GM18868 (cell line): Measurements from ENCODE around the gene IVL.

Source experiments
- ATAC-seq: cut with Tn5 transposase; IDR thresholded peaks from one replicate; pipeline ENCODE4 v1.9.1; 2021; ENCODE audit warnings: mild to moderate bottlenecking, moderate library complexity; ENCODE audit not compliant: unreplicated experiment

The IVL gene, protein sequence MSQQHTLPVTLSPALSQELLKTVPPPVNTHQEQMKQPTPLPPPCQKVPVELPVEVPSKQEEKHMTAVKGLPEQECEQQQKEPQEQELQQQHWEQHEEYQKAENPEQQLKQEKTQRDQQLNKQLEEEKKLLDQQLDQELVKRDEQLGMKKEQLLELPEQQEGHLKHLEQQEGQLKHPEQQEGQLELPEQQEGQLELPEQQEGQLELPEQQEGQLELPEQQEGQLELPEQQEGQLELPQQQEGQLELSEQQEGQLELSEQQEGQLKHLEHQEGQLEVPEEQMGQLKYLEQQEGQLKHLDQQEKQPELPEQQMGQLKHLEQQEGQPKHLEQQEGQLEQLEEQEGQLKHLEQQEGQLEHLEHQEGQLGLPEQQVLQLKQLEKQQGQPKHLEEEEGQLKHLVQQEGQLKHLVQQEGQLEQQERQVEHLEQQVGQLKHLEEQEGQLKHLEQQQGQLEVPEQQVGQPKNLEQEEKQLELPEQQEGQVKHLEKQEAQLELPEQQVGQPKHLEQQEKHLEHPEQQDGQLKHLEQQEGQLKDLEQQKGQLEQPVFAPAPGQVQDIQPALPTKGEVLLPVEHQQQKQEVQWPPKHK

DNA sequence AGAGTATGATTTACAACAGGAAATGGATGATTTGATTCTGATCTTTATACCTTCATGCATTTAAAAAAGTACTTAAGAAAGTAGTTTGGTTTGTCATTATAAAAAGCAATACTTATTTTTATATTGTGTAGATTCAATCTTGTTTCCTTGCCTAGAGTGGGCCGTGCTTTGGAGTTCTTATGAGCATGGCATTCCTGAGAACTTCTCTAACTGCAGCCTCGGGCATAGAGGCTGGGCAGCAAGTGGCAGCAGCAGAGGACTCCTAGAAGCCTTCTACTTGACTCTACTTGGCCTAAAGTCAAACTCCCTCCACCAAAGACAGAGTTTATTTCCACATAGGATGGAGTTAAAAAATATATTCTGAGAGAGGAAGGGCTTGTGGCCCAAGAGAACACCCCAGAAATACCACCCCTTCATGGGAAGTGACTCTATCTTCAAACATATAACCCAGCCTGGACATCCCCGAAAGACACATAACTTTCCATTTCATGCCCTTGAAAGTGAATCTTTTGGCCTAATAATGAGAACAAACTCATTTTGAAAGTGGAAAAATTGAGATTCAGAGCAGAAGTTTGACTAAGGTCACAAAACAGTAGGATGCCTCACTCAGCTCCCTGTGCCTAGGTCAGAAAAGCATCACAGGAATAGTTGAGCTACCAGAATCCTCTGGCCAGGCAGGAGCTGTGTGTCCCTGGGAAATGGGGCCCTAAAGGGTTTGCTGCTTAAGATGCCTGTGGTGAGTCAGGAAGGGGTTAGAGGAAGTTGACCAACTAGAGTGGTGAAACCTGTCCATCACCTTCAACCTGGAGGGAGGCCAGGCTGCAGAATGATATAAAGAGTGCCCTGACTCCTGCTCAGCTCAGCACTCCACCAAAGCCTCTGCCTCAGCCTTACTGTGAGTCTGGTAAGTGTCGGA lies at the start of gene IVL:
TSS of gene IVL (plus strand) at position 861 of the 916 bp plus-strand sequence. CDS start 1,252 bp downstream, outside the sequence.
- peak; percentile 49 for ATAC-seq

DNA sequence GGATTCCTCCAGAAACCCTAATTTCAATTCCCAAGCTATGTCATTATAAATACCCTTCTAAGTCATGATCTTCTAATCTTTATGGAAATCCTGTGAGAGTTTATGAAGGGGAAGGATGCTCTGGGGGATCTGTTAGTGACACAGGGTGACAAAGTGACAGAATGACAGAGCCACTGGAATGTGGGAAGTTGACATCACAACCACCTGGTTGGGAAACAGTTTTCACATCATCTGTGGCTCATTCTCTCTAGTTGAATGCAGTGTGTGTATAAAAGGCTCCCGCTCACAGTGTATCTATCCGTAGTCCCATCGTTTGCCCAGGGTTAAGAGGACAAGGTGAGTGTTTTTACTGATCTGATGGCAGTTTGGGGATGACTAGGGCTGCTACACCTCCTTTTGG lies 48.6 kb upstream of the IVL start, which contains the start of gene LCE7A:
TSS of gene LCE7A (plus strand) at position 301 of the 400 bp plus-strand sequence. CDS start 702 bp downstream, outside the sequence.
- no peak for ATAC-seq

DNA sequence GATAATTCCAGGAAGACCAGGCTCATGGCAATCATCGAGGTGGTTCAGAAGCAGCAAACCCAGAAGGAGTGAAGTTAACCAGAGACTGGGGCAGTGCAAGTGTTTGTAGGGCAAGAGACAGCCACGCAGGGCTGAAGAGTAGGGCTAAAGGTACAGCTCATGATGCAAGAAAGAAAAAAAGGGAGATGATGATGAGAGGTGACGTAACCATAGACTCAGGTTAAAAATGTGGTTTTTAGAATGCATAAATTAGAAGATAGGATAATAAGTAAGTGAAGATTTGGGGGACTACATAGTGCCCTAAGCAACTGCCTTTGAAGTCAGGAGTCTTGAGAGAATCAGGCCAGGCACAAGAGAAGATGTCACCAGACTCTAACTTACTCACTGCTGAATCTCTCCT lies 48.2 kb upstream of the IVL start:
- ATAC-seq, result no peak

DNA sequence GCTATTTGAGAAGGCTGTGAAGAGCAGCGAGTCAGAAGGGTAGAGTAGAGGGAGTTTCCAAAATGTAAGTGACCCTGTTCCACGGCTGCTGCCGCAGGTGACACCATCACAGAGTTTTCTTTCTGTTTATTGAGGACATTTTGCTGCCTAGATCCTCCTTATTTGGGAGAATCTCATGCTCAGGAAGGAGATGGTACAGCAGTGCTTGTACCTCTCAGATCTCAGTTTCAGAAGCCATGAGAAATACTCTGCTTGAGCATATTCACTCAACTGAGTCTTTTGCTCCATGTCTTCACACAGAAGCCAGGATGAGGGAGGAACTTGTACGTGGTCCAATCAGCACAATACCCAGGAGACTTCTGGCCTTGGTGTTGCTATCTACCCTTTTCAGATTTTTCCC lies 47.0 kb upstream of the IVL start:
- ATAC-seq, result no peak

DNA sequence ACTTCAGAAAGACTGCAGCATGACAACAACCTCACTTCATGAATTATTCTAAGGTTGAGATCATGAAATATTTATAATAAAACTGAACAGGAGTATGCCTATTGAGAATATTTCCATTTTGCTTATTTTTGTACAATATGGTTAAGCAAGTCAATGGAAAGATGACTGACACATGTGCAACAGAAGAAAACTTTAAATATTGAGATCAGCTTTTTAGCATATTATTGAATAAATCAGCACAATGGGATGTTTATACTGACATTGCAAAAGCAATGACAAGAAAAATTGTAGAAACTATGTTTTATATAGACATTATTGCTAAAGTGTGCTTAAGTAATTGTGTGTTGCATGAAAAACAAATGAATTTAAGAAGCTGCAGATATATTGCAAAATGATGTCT lies 43.9 kb upstream of the IVL start:
- no peak for ATAC-seq

DNA sequence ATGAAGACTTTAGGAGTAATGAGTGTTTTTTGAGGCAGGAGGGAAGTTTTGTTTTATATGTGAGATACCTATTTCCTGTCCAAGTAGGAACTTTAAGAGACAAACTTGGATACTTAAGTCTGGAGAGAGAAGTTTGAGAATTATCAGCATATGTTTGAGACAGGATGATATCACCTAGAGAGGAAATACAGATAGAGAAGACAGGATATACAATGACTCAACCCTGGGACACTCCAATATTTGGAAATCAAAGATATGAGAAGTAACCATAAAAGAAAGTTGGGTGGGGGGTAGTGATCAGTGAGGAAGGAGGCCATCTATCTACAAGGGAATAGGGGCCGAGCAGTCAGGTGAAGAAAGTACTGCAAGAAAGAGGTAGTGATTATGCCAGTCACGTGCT lies 42.0 kb upstream of the IVL start:
- no peak for ATAC-seq

DNA sequence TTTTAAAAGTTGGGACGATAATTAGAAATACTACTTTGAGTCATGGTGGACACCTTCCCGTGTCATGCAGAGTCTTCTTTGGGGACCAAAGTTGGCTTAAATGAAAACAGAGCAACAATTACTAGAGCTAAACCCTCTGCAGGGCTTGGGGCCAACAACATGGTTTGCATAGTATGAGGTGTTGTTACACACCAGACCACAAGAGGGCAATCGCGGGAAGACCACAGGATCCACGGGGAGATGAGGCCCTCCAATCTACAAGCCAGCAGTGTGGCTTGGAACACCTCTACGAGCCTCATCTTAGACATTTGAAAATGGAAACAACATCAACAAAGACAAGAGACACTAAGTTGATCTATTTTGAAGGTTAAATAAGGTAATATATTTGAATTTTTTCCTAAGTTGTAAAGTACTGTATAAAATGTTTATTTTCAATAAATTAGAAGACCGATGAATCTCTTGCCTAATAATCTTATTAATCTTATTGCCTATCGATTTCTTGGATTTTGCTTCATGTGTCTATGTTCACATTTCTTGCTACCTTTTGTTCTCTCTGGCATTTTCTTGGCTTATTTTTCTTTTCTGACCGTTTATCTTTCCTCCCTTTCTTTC lies 38.4 kb upstream of the IVL start:
- peak; percentile 65 for ATAC-seq

DNA sequence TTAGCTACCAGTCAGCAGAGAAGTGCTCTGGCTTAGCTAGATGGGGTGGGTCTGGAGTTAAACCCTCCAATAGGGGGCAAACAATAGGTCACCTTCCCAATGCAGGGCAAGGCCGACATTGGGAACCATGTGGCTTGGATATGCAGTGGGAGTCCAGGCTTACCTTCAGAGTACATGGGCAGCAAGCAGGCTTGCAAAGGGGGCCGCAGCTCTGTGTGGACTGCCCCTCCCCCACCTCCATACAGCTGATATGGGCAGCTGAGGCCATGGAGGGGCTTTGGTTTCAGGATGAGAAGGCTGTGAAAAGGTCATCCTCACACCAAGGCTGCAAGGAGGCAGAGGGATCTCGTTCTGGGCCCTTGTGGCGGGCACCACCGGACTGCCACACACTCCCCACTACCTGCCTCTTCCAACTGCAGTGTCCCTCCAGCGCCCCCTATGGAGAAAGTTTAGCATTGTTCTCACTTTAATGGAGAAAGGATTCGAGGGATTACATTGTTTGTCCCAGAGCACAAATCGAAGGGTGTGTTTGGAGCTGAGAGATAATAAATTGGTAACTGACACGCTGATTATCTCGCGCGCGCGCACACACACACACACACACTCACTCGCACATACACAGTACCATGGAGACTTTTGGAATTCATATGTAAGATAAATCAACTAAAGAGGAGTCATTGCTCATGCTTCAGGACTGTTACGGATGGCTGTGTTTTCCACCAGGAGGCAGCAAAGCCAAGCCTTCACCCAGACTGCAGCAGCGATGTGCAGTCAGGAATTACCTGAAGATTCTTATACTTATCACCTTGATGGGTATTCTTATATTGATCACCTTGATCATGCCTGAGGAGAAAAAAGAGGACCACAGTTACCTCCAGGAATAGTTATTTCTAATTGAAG lies 37.3 kb upstream of the IVL start:
- no peak for ATAC-seq

DNA sequence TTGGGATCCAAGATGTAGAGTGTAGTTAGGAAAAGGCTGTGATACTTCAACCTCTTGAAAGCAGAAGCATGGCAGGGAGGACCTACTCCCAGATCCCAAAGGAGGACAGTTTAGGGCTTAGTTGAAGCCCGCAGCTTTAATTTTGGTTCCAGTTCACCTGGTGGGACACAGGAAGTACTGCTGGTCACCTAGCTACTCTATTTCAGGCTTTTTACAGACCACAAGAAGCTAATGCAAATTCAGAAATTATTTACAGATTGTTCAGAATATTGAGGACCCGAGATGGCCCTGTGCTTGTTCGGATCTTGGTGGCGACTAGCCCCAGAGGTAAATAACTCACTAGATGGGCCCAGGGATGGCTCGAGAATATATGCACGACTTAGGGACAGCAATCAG lies 36.6 kb upstream of the IVL start:
- ATAC-seq, result no peak

DNA sequence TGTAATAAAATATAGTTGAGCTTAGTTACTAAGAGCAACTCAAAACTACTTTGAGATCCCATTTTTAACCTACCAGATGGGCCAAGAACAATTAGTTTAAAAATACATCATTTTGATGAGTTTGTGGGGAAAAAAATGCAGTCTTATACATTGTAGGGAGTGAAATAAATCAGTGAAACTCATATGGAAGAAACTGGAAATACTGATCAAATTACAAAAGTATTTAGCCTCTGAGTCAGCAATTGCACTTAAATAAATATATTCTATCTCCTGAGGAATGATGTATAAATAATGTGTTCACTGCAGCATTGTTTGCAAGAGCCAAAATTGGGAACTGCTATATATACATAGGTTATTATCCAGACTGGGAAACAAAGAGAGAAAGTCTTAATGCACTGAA lies 34.9 kb upstream of the IVL start:
- no peak for ATAC-seq

DNA sequence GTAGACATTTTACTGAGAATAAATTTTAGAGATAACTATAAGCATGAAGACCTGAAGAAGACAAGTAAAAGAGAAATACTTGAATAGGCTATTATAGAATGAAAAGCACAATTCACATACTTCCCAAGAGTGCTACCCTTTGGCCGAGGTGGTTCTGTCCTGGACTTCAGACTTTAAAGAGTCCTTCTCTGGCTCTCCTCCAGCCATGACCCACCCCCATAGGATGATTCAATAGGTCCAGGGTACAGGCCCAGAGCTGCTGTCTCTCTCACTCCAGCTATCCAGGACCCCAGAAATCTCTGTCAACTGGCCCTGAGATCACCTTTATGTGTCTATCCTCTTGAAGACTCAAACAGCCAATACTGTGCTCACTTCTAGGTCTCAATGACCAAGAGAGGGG lies 31.5 kb upstream of the IVL start:
- no peak for ATAC-seq

DNA sequence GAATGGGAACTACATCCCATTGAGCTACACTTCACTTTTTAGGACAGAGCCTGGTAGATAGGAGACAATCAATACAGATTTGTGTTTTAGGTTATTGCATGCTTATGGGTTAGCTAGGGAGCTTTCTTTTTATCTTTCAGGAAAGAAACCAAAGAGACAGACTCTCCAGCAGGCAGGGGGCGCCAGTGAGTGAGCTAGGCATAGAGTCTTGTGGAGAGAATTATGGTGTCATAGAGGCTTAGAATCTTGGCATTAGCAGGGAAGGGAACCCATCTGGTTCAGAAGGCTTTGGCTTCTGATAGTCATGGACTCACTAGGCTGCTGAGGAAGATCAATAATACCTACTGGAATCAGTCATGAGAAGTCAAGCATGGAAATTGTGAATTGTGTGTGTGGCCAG lies 30.3 kb upstream of the IVL start, which contains the start of gene SMCP:
TSS of gene SMCP (plus strand) at position 281 of the 400 bp plus-strand sequence. CDS start 6,101 bp downstream, outside the sequence.
- no peak for ATAC-seq

DNA sequence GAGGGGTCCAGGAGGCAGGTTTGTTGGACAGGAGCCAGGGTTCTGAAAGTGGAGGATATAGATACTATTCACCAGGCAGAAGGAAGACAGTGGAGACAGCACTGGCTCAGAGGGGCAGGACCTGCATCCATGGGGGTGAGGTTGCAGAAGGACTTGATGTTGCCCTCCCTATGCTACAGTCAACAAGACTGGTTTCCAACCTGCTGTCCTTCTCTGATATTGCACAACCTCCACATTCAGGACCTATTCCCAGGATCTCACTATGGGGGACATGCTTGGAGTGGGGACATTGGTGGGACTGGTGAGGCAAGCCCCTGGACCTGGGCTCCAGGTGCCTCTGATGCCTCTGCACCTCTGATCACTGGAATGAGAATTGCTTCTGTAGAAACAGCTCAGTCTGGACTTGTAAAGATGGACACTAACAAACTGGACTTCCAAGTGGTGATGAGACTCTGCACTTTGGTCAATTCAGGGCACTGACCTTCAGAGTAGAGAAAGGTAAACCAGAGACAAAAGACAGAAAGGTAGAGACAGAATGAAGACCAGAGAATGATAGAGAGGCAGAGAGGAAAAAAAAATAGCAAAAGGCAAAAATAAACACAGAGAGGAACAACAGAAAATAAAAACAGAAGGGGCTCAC lies 28.7 kb upstream of the IVL start:
- ATAC-seq, result no peak

DNA sequence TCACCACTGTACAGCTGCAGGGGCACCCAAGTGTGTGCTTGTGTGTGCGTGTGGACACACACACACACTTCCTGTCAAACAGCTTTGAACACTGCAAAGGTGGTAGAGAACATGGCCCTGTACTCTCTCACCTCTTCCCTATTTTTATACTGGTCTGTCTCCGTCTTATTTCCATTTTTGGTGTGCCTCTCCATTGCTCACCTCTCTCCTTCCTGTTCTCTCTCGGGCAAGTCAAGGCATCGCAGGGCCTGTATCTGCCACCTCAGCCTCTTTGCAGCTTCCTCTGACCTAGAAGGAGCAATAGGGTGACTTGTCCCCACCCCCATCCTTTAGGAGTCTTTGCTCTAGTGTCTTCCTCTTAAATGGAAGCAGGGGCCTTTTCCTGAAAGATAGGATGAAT lies 28.0 kb upstream of the IVL start:
- ATAC-seq, result no peak

DNA sequence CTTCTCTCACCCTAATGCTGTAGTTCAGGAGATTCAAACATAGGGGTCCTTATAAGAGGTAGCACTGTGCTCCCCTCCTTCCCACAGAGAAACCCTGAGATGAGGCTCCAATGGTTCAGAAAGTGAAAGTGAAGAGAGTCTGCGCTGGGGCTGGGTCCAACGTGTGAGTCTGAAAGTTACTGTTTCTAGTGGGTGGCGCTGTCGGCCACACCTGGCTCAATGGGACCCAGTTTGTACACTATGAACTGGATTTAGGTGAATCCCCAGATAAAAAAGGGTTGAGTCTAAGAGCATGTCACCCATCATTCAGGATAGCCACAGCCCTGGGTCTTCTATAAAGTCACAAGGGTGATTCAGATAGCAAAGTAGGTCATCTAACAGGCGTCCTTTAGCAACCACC lies 27.4 kb upstream of the IVL start:
- ATAC-seq, result peak; percentile 82

DNA sequence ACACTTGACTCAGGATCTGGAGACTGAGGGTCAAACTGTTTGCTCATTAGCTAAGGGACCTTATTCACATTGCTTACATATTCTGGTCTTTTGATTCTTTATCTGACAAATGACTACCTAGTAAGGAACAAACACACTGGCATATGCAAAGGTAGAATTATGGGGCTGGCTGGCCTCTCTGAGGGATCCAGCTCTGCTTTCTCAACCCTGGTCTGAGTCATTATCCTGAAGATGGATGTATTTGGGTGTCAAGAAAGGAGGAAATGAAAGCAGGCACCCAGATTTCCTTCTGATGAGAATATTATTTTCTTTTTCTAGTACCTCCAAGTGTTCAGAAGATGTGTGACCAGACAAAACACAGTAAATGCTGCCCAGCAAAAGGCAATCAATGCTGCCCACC lies 24.3 kb upstream of the IVL start:
- ATAC-seq, result peak; percentile 47

DNA sequence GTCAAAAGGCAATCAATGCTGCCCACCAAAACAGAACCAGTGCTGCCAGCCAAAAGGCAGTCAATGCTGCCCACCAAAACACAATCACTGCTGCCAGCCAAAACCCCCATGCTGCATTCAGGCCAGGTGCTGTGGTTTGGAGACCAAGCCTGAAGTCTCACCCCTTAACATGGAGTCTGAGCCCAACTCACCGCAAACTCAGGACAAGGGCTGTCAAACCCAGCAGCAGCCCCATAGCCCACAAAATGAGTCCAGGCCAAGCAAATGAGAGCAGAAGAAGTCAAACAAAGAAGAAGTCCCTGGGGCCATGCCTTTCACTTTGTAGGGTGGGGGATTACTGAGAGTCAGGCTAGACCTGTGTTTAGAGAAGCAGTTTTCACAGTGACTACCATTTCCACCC lies 23.8 kb upstream of the IVL start:
- ATAC-seq, result no peak

DNA sequence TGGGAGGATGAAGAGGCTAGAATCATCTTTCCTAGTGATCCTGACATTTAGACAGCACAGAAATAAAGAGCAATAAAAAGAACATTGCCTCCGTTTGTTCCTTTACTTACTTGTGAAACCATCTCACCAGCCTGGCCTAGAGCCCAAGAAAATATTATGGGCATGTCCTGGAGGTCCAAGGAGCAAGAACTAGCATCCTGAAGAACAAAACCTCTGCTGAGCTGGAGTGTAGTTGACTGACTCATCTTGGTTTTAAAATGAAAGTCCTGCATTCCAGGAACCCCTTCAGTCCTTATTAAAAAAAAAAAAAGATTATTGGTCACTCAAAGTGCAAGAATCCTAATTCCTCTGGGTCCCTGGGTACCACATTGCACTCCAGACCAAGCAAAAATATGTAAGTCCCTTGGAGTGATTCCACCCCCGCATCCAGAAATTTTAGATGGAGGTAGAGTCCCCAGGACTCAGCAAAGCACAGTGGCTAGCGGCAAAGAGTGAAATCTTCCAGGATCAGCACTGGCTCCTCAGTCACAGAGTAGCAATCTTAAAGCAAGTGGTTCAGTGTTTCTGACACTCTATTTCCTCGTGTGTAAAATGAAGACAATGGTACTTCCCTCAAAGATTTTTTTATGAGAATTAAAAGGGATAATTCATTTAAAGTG lies 23.3 kb upstream of the IVL start:
- ATAC-seq, result no peak

DNA sequence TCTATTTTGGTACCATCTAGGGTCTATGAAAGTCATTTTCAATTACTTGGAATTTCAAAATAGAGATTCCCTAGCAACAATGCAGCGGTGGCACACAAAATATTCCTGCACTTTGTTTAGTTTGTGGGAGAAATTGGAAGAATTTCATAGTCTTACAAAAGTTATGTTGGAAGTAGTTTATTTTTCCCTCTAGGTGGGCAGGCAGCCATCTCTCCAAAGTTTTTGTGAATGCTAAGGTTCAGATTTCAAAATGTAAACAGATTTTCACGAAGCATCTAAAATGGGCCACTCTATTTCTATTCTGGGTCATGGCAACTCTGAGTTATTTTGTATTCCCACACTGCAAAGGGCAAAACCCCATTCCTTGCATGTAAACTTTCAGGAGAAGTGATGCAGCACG lies 22.3 kb upstream of the IVL start:
- ATAC-seq, result no peak
